OCI-LY3 (cell line): ENCODE measurements around the gene TMEM135.

Experiments used
- H2AFZ ChIP-seq: fragments of 200-600, 300-600 bp; shearing (Covaris generic); 2 replicates; pipeline ENCODE4 v1.6.0; 2014; ENCODE audit warnings: antibody characterized with exemption, low read depth, low read length
- H3K27ac ChIP-seq: fragments of 200-600, 300-600 bp; sonication (generic); 2 replicates; pipeline ENCODE4 v1.5.1; 2014; ENCODE audit warnings: mild to moderate bottlenecking, low read length, moderate library complexity, mixed read lengths
- H3K27me3 ChIP-seq: fragments of 200-600, 300-600 bp; sonication (generic); 2 replicates; pipeline ENCODE4 v1.6.1; 2014; ENCODE audit warnings: low read depth, low read length, mixed read lengths
- H3K36me3 ChIP-seq: fragments of 200-600, 300-600 bp; sonication (generic); replicated peaks from 2 replicates; pipeline ENCODE3; 2014; ENCODE audit warnings: low read depth, low read length, mixed read lengths
- H3K4me1 ChIP-seq: fragments of 300-600, 200-600 bp; sonication (generic); 2 replicates; pipeline ENCODE4 v1.6.1; 2014; ENCODE audit warnings: low read length, mixed read lengths
- H3K4me2 ChIP-seq: fragments of 200-600, 300-600 bp; sonication (generic); 2 replicates; pipeline ENCODE4 v1.6.1; 2014; ENCODE audit warnings: low read length, mixed read lengths
- H3K4me3 ChIP-seq: fragments of 300-600, 200-600 bp; sonication (generic); 2 replicates; pipeline ENCODE4 v1.5.1; 2014; ENCODE audit warnings: antibody characterized with exemption, mild to moderate bottlenecking, low read length, moderate library complexity
- H3K79me2 ChIP-seq: fragments of 300-600, 200-600 bp; shearing (Covaris generic); 2 replicates; pipeline ENCODE4 v1.6.1; 2014; ENCODE audit warnings: mild to moderate bottlenecking, low read length, mixed read lengths
- H3K9ac ChIP-seq: fragments of 300-600, 200-600 bp; shearing (Covaris generic); 2 replicates; pipeline ENCODE4 v1.6.0; 2014; ENCODE audit warnings: mild to moderate bottlenecking, low read length, moderate library complexity
- H3K9me3 ChIP-seq: fragments of 200-600, 300-600 bp; shearing (Covaris generic); 2 replicates; pipeline ENCODE4 v1.6.1; 2014; ENCODE audit warnings: low read length, mixed read lengths; ENCODE audit not compliant: insufficient read depth
- H4K20me1 ChIP-seq: fragments of 200-600, 300-600 bp; sonication (generic); 2 replicates; pipeline ENCODE4 v1.6.1; 2016; ENCODE audit warnings: low read length, mixed read lengths; ENCODE audit not compliant: insufficient read depth
- EZH2phosphoT487 ChIP-seq: fragments of 200-600 bp; shearing (Covaris generic); IDR thresholded peaks from 2 replicates; pipeline ENCODE4 v1.6.1; 2018; ENCODE audit warnings: antibody characterized with exemption, mixed run types, low read depth
- TF ChIP-seq, protein P1 (sequence below): fragments of 200-600, 300-600 bp; sonication (generic); IDR thresholded peaks from 2 replicates; pipeline ENCODE4 v1.5.1; 2014; ENCODE audit warnings: antibody characterized with exemption, low read length, low read depth

Gene TMEM135

DNA sequence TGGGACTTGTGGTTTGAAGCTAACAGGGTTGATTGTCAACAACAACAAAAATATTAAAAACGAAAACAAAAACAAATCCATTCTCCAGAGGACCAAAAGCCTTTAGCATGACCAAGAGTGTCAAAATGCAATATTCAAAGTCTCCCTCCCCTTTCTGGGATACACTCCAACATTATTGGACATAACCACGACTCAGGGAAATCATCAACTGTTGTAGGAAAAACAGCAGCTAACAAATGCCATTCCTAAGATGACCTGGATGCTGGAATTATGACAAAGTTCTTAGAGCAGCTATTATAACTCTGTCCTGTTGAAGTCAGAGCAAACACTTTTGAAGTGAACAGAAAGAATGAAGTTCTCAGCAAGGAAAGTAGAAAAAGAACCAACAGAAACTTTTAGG is 143.0 kb downstream of the TMEM135 start:
- H3K9me3 ChIP-seq: 0 out of 2 replicates have a peak, but pooled peaks cover 4% of the 10 kb centered on the region
- no peaks in the 10 kb centered on the region for H3K27me3 ChIP-seq
- no peaks in the 10 kb centered on the region for H3K79me2 ChIP-seq
- no peak overlapping the region for H2AFZ ChIP-seq
- H3K27ac ChIP-seq: no peak overlapping the region
- no peaks in the 10 kb centered on the region for H3K4me1 ChIP-seq
- TF ChIP-seq, protein P1, sequence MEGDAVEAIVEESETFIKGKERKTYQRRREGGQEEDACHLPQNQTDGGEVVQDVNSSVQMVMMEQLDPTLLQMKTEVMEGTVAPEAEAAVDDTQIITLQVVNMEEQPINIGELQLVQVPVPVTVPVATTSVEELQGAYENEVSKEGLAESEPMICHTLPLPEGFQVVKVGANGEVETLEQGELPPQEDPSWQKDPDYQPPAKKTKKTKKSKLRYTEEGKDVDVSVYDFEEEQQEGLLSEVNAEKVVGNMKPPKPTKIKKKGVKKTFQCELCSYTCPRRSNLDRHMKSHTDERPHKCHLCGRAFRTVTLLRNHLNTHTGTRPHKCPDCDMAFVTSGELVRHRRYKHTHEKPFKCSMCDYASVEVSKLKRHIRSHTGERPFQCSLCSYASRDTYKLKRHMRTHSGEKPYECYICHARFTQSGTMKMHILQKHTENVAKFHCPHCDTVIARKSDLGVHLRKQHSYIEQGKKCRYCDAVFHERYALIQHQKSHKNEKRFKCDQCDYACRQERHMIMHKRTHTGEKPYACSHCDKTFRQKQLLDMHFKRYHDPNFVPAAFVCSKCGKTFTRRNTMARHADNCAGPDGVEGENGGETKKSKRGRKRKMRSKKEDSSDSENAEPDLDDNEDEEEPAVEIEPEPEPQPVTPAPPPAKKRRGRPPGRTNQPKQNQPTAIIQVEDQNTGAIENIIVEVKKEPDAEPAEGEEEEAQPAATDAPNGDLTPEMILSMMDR: no peak
- H3K36me3 ChIP-seq: peaks cover 12% of the 10 kb centered on the region
- H4K20me1 ChIP-seq: no peaks in the 10 kb centered on the region
- H3K4me2 ChIP-seq: no peak overlapping the region
- no peak overlapping the region for H3K4me3 ChIP-seq
- H3K9ac ChIP-seq: no peak overlapping the region

DNA sequence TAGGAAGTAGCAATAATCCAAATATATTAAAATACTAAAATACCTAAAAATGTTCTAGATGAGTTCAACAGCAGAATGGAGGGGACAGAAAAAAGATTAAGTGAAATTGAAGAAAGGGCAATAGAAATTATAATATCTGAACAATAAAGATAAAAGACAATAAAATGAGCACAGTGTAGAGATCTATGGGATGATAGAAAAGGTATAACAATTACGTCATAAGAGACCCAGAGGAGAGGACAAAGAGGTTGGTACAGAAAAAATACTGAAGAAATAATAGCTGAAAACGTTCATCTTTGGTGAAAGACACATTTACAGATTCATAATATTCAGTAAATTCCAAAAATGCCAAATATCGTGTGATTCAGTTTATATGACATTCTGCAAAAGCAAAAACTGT is 143.4 kb downstream of the TMEM135 start:
- no peak overlapping the region for H3K4me3 ChIP-seq
- peaks cover 12% of the 10 kb centered on the region for H3K36me3 ChIP-seq
- no peak overlapping the region for H3K9ac ChIP-seq
- no peak overlapping the region for H3K27ac ChIP-seq
- H3K4me2 ChIP-seq: no peak overlapping the region
- H3K79me2 ChIP-seq: no peaks in the 10 kb centered on the region
- no peaks in the 10 kb centered on the region for H4K20me1 ChIP-seq
- H3K4me1 ChIP-seq: no peaks in the 10 kb centered on the region
- TF ChIP-seq, protein P1: no peak
- no peak for TF ChIP-seq EZH2phosphoT487
- no peaks in the 10 kb centered on the region for H3K27me3 ChIP-seq
- H3K9me3 ChIP-seq: 0 out of 2 replicates have a peak, but pooled peaks cover 4% of the 10 kb centered on the region
- no peak overlapping the region for H2AFZ ChIP-seq

DNA sequence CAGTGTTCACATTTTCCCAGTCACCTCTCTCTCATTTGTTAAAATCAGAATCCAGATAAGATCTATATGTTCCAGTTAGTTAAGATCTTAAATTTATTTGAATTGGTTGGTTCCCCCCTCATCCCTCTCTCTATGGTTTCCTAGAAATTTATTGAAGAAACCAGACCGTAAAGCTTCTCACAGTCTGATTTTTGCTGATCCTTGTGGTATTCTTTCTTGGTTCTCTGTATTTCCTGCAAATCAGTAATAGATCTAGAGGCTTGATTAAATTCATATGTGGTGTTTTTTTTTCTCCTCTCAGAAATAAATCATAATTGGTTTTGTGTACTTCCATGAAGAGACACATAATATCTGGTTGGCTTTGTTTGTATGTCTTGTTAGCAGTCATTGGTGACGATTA is 147.5 kb downstream of the TMEM135 start:
- Histone ChIP-seq H4K20me1 (no peaks in the 10 kb centered on the region), H3K9me3 (no peaks in the 10 kb centered on the region), H3K27me3 (no peaks in the 10 kb centered on the region), H3K4me3 (no peak overlapping the region), H2AFZ (no peak overlapping the region), H3K27ac (no peak overlapping the region), H3K4me1 (0 out of 2 replicates have a peak, but pooled peaks cover 4% of the 10 kb centered on the region), H3K36me3 (no peaks in the 10 kb centered on the region), H3K4me2 (no peak overlapping the region), H3K9ac (no peak overlapping the region), H3K79me2 (no peaks in the 10 kb centered on the region)
- TF ChIP-seq, protein P1: no peak
- TF ChIP-seq EZH2phosphoT487: no peak

DNA sequence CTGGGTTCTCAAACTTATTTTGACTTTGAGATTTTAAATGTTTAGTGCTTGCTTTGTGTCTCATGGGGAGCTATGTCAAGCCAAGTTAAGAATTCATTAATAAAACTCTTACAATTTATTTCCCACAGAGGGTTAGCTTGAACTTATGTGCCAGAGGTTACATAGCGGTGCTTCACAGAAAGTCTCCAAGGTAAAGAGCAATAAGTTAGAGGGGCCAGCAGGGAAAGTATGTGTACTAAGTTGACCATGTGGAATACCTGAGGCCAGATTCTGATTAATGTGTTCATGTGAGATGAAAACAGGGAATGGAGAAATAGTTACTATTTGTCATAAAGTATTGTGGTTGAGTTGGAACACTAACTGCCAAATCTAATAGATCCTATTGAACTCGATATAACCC is 149.3 kb downstream of the TMEM135 start:
- Histone ChIP-seq H3K4me3 (no peak overlapping the region), H3K27ac (no peak overlapping the region), H3K79me2 (no peaks in the 10 kb centered on the region), H3K9me3 (no peaks in the 10 kb centered on the region), H3K4me2 (no peak overlapping the region), H4K20me1 (no peaks in the 10 kb centered on the region), H3K9ac (no peak overlapping the region), H3K27me3 (no peaks in the 10 kb centered on the region), H3K4me1 (0 out of 2 replicates have a peak, but pooled peaks cover 4% of the 10 kb centered on the region), H3K36me3 (no peaks in the 10 kb centered on the region), H2AFZ (no peak overlapping the region)
- TF ChIP-seq, protein P1: no peak
- TF ChIP-seq EZH2phosphoT487: no peak
